ENCODE data around the gene NUDT14.
A peak's percentile ranks its signal among the peaks of the same experiment; 100 is the strongest.

NUDT14 gene

GRCh38 chr14:105212541-105213300 is 31.6 kb upstream of the NUDT14 start:
- ATAC-seq, result no peak
- DNase-seq, result no peak

GRCh38 chr14:105211758-105212089 is 30.6 kb upstream of the NUDT14 start:
- ATAC-seq, result no peak
- DNase-seq, result no peak

GRCh38 chr14:105211086-105211757 is 30.1 kb upstream of the NUDT14 start:
- ATAC-seq, result no peak
- DNase-seq, result no peak

- ATAC-seq (no peak), DNase-seq (no peak)
These were observed 29.3 kb upstream of the NUDT14 start for GRCh38 chr14:105210266-105211025.

- DNase-seq (no peak), ATAC-seq (no peak)
These were observed 28.5 kb upstream of the NUDT14 start for GRCh38 chr14:105209646-105210045.

GRCh38 chr14:105209091-105209490 is 28.0 kb upstream of the NUDT14 start:
- ATAC-seq (no peak), DNase-seq (no peak)

- no peak for DNase-seq
- no peak for ATAC-seq
These were observed 27.6 kb upstream of the NUDT14 start for GRCh38 chr14:105208738-105209075.

- ATAC-seq (no peak), DNase-seq (no peak)
These were observed 27.1 kb upstream of the NUDT14 start for GRCh38 chr14:105207996-105208737.

GRCh38 chr14:105207460-105207901 is 26.4 kb upstream of the NUDT14 start:
- no peak for DNase-seq
- no peak for ATAC-seq

- DNase-seq (no peak), ATAC-seq (no peak)
These were observed 25.8 kb upstream of the NUDT14 start for GRCh38 chr14:105206873-105207272.

- ATAC-seq, result no peak
- DNase-seq, result no peak
These were observed 24.6 kb upstream of the NUDT14 start for GRCh38 chr14:105205673-105206208.

GRCh38 chr14:105204931-105205672 is 24.0 kb upstream of the NUDT14 start:
- no peak for ATAC-seq
- DNase-seq, result no peak

GRCh38 chr14:105204206-105204930 is 23.3 kb upstream of the NUDT14 start:
- ATAC-seq (no peak), DNase-seq (no peak)

- DNase-seq, result no peak
- ATAC-seq, result no peak
These were observed 22.6 kb upstream of the NUDT14 start for GRCh38 chr14:105203701-105204100.

- ATAC-seq, result peak; percentile 24
- peak; percentile 76 for DNase-seq
These were observed 22.0 kb upstream of the NUDT14 start for GRCh38 chr14:105203057-105203531.

- DNase-seq (peak; percentile 67), ATAC-seq (peak; percentile 53)
These were observed 20.9 kb upstream of the NUDT14 start for GRCh38 chr14:105201925-105202513.

GRCh38 chr14:105201156-105201924 is 20.2 kb upstream of the NUDT14 start:
- DNase-seq (no peak), ATAC-seq (no peak)

- ATAC-seq (no peak), DNase-seq (no peak)
These were observed 19.5 kb upstream of the NUDT14 start for GRCh38 chr14:105200641-105201040.

- ATAC-seq (no peak), DNase-seq (peak; percentile 44)
These were observed 19.0 kb upstream of the NUDT14 start for GRCh38 chr14:105200074-105200473.
